ENCODE results near the gene KIRREL3.

- no peak for TF ChIP-seq CTCF (IDR thresholded peaks at IDR 0.05)
- TF ChIP-seq EP300 (IDR thresholded peaks at IDR 0.05), result no peak
- no peak for TF ChIP-seq POLR2A (IDR thresholded peaks at IDR 0.05)
Observed at GRCh38 chr11:126819194-126819593, 181.4 kb downstream of the KIRREL3 start.

Data from ovary (tissue), 3 donors.